K562 (cell line): ENCODE results near the gene BTBD3. TPM values are rescaled to one million over a fixed set of nuclear protein-coding genes. Genes with fewer than 3 reads are reported as not detected.

ENCODE experiments used
- CAMTA2 ChIP-seq: fragments of 250-450 bp; sonication (Bioruptor Pico); conservative IDR thresholded peaks from 2 replicates; pipeline ENCODE4 v1.5.1; 2022
- PREB ChIP-seq: sonication (generic); formaldehyde crosslinking; IDR thresholded peaks from 2 replicates; pipeline ENCODE4 v1.8.1; 2023; ENCODE audit warnings: mild to moderate bottlenecking, missing genetic modification reagents
- ZBTB33 ChIP-seq: sonication (generic); formaldehyde crosslinking; IDR thresholded peaks from 2 replicates; pipeline ENCODE4 v1.8.1; 2023; ENCODE audit warnings: mild to moderate bottlenecking, missing genetic modification reagents
- ZBTB40 ChIP-seq, 2 experiments: fragments of 450-650 bp in 1 of 2; sonication (generic) in 1 of 2; formaldehyde crosslinking in 1 of 2; IDR thresholded peaks; 2 replicates each; pipeline versions ENCODE4 v1.7.1 to v1.9.0; 2016 to 2022; ENCODE audit warnings: inconsistent platforms in 1 of 2, mild to moderate bottlenecking in 1 of 2, missing genetic modification reagents in 1 of 2
- polyA plus RNA-seq, 8 experiments: library from polyadenylated mRNA; depleted of rRNA in 4 of 8; stranded (reverse) in 5 of 8; unstranded in 3 of 8; fragments of >200 nt; fragmentation: Nextera tagmentation in 2 of 8; fragmentation: Illumina TruSeq in 1 of 8; extraction: Ambion mirVana in 2 of 8; extraction: Trizol in 1 of 8; gene quantifications; 2 replicates each; pipeline versions ENCODE4 v1.2.1 to v1.2.3, GENCODE V29; 2011 to 2014; ENCODE audit warnings: inconsistent platforms in 1 of 8, missing spikeins in 1 of 8
- total RNA-seq, 7 experiments: library from RNA; depleted of rRNA in 6 of 7; stranded (reverse); fragments of >200 nt in 6 of 7; fragmentation: Illumina TruSeq in 2 of 7; extraction: Trizol in 2 of 7; gene quantifications; 2 replicates each; pipeline versions ENCODE4 v1.2.1 to v1.2.3, GENCODE V29; 2011 to 2021; ENCODE audit warnings: low replicate concordance in 1 of 7
- TF ChIP-seq, protein P1 (sequence below): fragments of 450-650 bp; IDR thresholded peaks from 2 replicates; pipeline ENCODE4 v1.7.1; 2018; ENCODE audit warnings: mild to moderate bottlenecking, low read depth; ENCODE audit not compliant: partially characterized antibody
- TF ChIP-seq, protein P2 (sequence below): fragments of 250-450 bp; sonication (Bioruptor Pico); IDR thresholded peaks from 2 replicates; pipeline ENCODE4 v1.5.0; 2021

The BTBD3 gene
- total and polyA plus RNA-seq, 9 of the 15 experiments (the other 6 are each of a cell fraction or from before 2014, with no cell fraction given), result 1.8 to 11.4 (median 6.4) TPM

GRCh38 chr20:11966186-11966585 lies 48.5 kb downstream of the BTBD3 start (continued):
- TF ChIP-seq ZBTB40 (IDR thresholded peaks at IDR 0.05) (no peak), ZBTB40 (CRISPR knock-in tag; IDR thresholded peaks at IDR 0.05) (no peak), PREB (no peak), CAMTA2 (CRISPR knock-in tag) (no peak), ZBTB33 (CRISPR knock-in tag) (no peak)
- TF ChIP-seq, protein P1, sequence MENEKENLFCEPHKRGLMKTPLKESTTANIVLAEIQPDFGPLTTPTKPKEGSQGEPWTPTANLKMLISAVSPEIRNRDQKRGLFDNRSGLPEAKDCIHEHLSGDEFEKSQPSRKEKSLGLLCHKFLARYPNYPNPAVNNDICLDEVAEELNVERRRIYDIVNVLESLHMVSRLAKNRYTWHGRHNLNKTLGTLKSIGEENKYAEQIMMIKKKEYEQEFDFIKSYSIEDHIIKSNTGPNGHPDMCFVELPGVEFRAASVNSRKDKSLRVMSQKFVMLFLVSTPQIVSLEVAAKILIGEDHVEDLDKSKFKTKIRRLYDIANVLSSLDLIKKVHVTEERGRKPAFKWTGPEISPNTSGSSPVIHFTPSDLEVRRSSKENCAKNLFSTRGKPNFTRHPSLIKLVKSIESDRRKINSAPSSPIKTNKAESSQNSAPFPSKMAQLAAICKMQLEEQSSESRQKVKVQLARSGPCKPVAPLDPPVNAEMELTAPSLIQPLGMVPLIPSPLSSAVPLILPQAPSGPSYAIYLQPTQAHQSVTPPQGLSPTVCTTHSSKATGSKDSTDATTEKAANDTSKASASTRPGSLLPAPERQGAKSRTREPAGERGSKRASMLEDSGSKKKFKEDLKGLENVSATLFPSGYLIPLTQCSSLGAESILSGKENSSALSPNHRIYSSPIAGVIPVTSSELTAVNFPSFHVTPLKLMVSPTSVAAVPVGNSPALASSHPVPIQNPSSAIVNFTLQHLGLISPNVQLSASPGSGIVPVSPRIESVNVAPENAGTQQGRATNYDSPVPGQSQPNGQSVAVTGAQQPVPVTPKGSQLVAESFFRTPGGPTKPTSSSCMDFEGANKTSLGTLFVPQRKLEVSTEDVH, result no peak
- TF ChIP-seq, protein P2, sequence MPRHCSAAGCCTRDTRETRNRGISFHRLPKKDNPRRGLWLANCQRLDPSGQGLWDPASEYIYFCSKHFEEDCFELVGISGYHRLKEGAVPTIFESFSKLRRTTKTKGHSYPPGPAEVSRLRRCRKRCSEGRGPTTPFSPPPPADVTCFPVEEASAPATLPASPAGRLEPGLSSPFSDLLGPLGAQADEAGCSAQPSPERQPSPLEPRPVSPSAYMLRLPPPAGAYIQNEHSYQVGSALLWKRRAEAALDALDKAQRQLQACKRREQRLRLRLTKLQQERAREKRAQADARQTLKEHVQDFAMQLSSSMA, result no peak
- TF ChIP-seq, all 486 proteins: peak for 0
